NCI-H2227 (cell line): ENCODE data around the gene TEX36.
A peak's percentile ranks its signal among the peaks of the same experiment; 100 is the strongest.
"Not testable (repeated sequence)": the region's sequence is repeated elsewhere in the genome, so short reads cannot be mapped to it uniquely, and the experiment has no call there.

Source experiments
- DNase-seq: peaks from one replicate; lab custom pipeline; 2025; ENCODE audit not compliant: unreplicated experiment; lab: John Stamatoyannopoulos, UW

The TEX36 gene

GRCh38 chr10:125634606-125635005 is 48.4 kb downstream of the TEX36 start:
- no peak for DNase-seq

GRCh38 chr10:125633517-125633999 is 49.4 kb downstream of the TEX36 start:
- peak; percentile 1 for DNase-seq

GRCh38 chr10:125631806-125632205 is 51.2 kb downstream of the TEX36 start:
- no peak for DNase-seq

- peak; percentile 47 for DNase-seq
Observed at GRCh38 chr10:125629758-125630376, 53.1 kb downstream of the TEX36 start.

GRCh38 chr10:125628104-125629049 is 54.6 kb downstream of the TEX36 start:
- DNase-seq = no peak

GRCh38 chr10:125627646-125628045 is 55.3 kb downstream of the TEX36 start:
- DNase-seq = no peak

GRCh38 chr10:125626671-125627070 is 56.3 kb downstream of the TEX36 start:
- DNase-seq = no peak

GRCh38 chr10:125625586-125625985 is 57.4 kb downstream of the TEX36 start:
- DNase-seq = no peak

GRCh38 chr10:125624800-125625199 is 58.2 kb downstream of the TEX36 start:
- DNase-seq = no peak

- DNase-seq = no peak
Observed at GRCh38 chr10:125621052-125621451, 61.9 kb downstream of the TEX36 start.

- DNase-seq = no peak
Observed at GRCh38 chr10:125620401-125620800, 62.6 kb downstream of the TEX36 start.

- not testable (repeated sequence) for DNase-seq
Observed at GRCh38 chr10:125613062-125613461, 69.9 kb downstream of the TEX36 start.

GRCh38 chr10:125611756-125612155 is 71.2 kb downstream of the TEX36 start:
- no peak for DNase-seq

- no peak for DNase-seq
Observed at GRCh38 chr10:125611216-125611615, 71.7 kb downstream of the TEX36 start.

GRCh38 chr10:125609859-125610258 is 73.1 kb downstream of the TEX36 start:
- no peak for DNase-seq

- DNase-seq = no peak
Observed at GRCh38 chr10:125608474-125608873, 74.5 kb downstream of the TEX36 start.

GRCh38 chr10:125607689-125608290 is 75.2 kb downstream of the TEX36 start:
- no peak for DNase-seq

GRCh38 chr10:125606414-125607010 is 76.5 kb downstream of the TEX36 start:
- DNase-seq = no peak
